OCI-LY3 (cell line): Measurements from ENCODE around the gene ATP7B.
"Not testable (repeated sequence)": the region's sequence is repeated elsewhere in the genome, so short reads cannot be mapped to it uniquely, and the experiment has no call there.

Experiments used
- H2AFZ ChIP-seq: fragments of 200-600, 300-600 bp; shearing (Covaris generic); 2 replicates; pipeline ENCODE4 v1.6.0; 2014; ENCODE audit warnings: antibody characterized with exemption, low read depth, low read length
- H3K27ac ChIP-seq: fragments of 200-600, 300-600 bp; sonication (generic); 2 replicates; pipeline ENCODE4 v1.5.1; 2014; ENCODE audit warnings: mild to moderate bottlenecking, low read length, moderate library complexity, mixed read lengths
- H3K27me3 ChIP-seq: fragments of 200-600, 300-600 bp; sonication (generic); 2 replicates; pipeline ENCODE4 v1.6.1; 2014; ENCODE audit warnings: low read depth, low read length, mixed read lengths
- H3K36me3 ChIP-seq: fragments of 200-600, 300-600 bp; sonication (generic); replicated peaks from 2 replicates; pipeline ENCODE3; 2014; ENCODE audit warnings: low read depth, low read length, mixed read lengths
- H3K4me1 ChIP-seq: fragments of 300-600, 200-600 bp; sonication (generic); 2 replicates; pipeline ENCODE4 v1.6.1; 2014; ENCODE audit warnings: low read length, mixed read lengths
- H3K4me2 ChIP-seq: fragments of 200-600, 300-600 bp; sonication (generic); 2 replicates; pipeline ENCODE4 v1.6.1; 2014; ENCODE audit warnings: low read length, mixed read lengths
- H3K4me3 ChIP-seq: fragments of 300-600, 200-600 bp; sonication (generic); 2 replicates; pipeline ENCODE4 v1.5.1; 2014; ENCODE audit warnings: antibody characterized with exemption, mild to moderate bottlenecking, low read length, moderate library complexity
- H3K79me2 ChIP-seq: fragments of 300-600, 200-600 bp; shearing (Covaris generic); 2 replicates; pipeline ENCODE4 v1.6.1; 2014; ENCODE audit warnings: mild to moderate bottlenecking, low read length, mixed read lengths
- H3K9ac ChIP-seq: fragments of 300-600, 200-600 bp; shearing (Covaris generic); 2 replicates; pipeline ENCODE4 v1.6.0; 2014; ENCODE audit warnings: mild to moderate bottlenecking, low read length, moderate library complexity
- H3K9me3 ChIP-seq: fragments of 200-600, 300-600 bp; shearing (Covaris generic); 2 replicates; pipeline ENCODE4 v1.6.1; 2014; ENCODE audit warnings: low read length, mixed read lengths; ENCODE audit not compliant: insufficient read depth
- H4K20me1 ChIP-seq: fragments of 200-600, 300-600 bp; sonication (generic); 2 replicates; pipeline ENCODE4 v1.6.1; 2016; ENCODE audit warnings: low read length, mixed read lengths; ENCODE audit not compliant: insufficient read depth
- CTCF ChIP-seq: fragments of 200-600, 300-600 bp; sonication (generic); IDR thresholded peaks from 2 replicates; pipeline ENCODE4 v1.5.1; 2014; ENCODE audit warnings: antibody characterized with exemption, low read length, low read depth
- EZH2phosphoT487 ChIP-seq: fragments of 200-600 bp; shearing (Covaris generic); IDR thresholded peaks from 2 replicates; pipeline ENCODE4 v1.6.1; 2018; ENCODE audit warnings: antibody characterized with exemption, mixed run types, low read depth

ATP7B gene

GRCh38 chr13:52033039-52033438, 21.8 kb upstream of the ATP7B start:
- Histone ChIP-seq H2AFZ (no peak overlapping the region), H3K36me3 (peaks cover 3% of the 10 kb centered on the region), H3K9me3 (no peaks in the 10 kb centered on the region), H3K79me2 (no peaks in the 10 kb centered on the region), H3K4me2 (no peak overlapping the region), H4K20me1 (no peaks in the 10 kb centered on the region), H3K27me3 (no peaks in the 10 kb centered on the region), H3K27ac (no peak overlapping the region), H3K9ac (no peak overlapping the region), H3K4me3 (no peak overlapping the region), H3K4me1 (no peaks in the 10 kb centered on the region; the same call in 1 of the 2 replicates)
- TF ChIP-seq EZH2phosphoT487 (no peak), CTCF (no peak)

GRCh38 chr13:52030401-52030800, 19.2 kb upstream of the ATP7B start:
- not testable (repeated sequence) for H3K79me2 ChIP-seq
- peaks cover 20% of the 10 kb centered on the region for H3K36me3 ChIP-seq

GRCh38 chr13:52029569-52029968, 18.3 kb upstream of the ATP7B start:
- Histone ChIP-seq H3K4me2 (no peak overlapping the region), H3K4me3 (no peak overlapping the region), H3K4me1 (no peaks in the 10 kb centered on the region; the same call in 1 of the 2 replicates), H3K27me3 (no peaks in the 10 kb centered on the region), H3K9ac (no peak overlapping the region), H3K36me3 (peaks cover 26% of the 10 kb centered on the region), H3K79me2 (peaks cover 9% of the 10 kb centered on the region; the same call in 1 of the 2 replicates), H3K9me3 (no peaks in the 10 kb centered on the region), H4K20me1 (peaks cover 14% of the 10 kb centered on the region; the same call in 1 of the 2 replicates), H2AFZ (no peak overlapping the region), H3K27ac (no peak overlapping the region)
- TF ChIP-seq EZH2phosphoT487 (no peak), CTCF (no peak)

More at GRCh38 chr13:52030401-52030800, 19.2 kb upstream of the ATP7B start:
- H2AFZ ChIP-seq, H3K4me2 ChIP-seq, H3K9ac ChIP-seq, H3K4me1 ChIP-seq, H3K27me3 ChIP-seq, H3K9me3 ChIP-seq, H3K27ac ChIP-seq, H3K4me3 ChIP-seq: not testable (repeated sequence)
- peaks cover 14% of the 10 kb centered on the region; the same call in 1 of the 2 replicates for H4K20me1 ChIP-seq

- Histone ChIP-seq H3K9me3 (no peaks in the 10 kb centered on the region), H3K4me3 (no peak overlapping the region), H3K27me3 (no peaks in the 10 kb centered on the region), H3K4me2 (no peak overlapping the region), H3K36me3 (peaks cover 34% of the 10 kb centered on the region), H2AFZ (no peak overlapping the region), H4K20me1 (peaks cover 14% of the 10 kb centered on the region; the same call in 1 of the 2 replicates), H3K79me2 (peaks cover 9% of the 10 kb centered on the region; the same call in 1 of the 2 replicates), H3K27ac (no peak overlapping the region), H3K9ac (no peak overlapping the region), H3K4me1 (no peaks in the 10 kb centered on the region)
- TF ChIP-seq EZH2phosphoT487 = no peak
- TF ChIP-seq CTCF = no peak
These were observed 16.6 kb upstream of the ATP7B start for GRCh38 chr13:52027832-52028231.

GRCh38 chr13:52026246-52026626, 15.0 kb upstream of the ATP7B start:
- TF ChIP-seq EZH2phosphoT487 = no peak
- TF ChIP-seq CTCF = no peak
- H3K36me3 ChIP-seq = peaks cover 38% of the 10 kb centered on the region
- H3K4me2 ChIP-seq = no peak overlapping the region
- no peak overlapping the region for H3K4me3 ChIP-seq
- H3K9me3 ChIP-seq = no peaks in the 10 kb centered on the region
- H2AFZ ChIP-seq = no peak overlapping the region
- no peaks in the 10 kb centered on the region for H3K4me1 ChIP-seq
- no peak overlapping the region for H3K27ac ChIP-seq
- H3K9ac ChIP-seq = no peak overlapping the region
- peaks cover 9% of the 10 kb centered on the region; the same call in 1 of the 2 replicates for H3K79me2 ChIP-seq
- no peaks in the 10 kb centered on the region for H3K27me3 ChIP-seq
- H4K20me1 ChIP-seq = peaks cover 14% of the 10 kb centered on the region; the same call in 1 of the 2 replicates
